Measurements from ENCODE around the gene TSC22D1. TPM values are rescaled to one million over a fixed set of nuclear protein-coding genes. Genes with fewer than 3 reads are reported as not detected.
A peak's percentile ranks its signal among the peaks of the same experiment; 100 is the strongest.

The TSC22D1 gene
- total and polyA plus RNA-seq, 2 of the 4 experiments (the other 2 are of a cell fraction): 30.8 to 42.2 TPM

DNA sequence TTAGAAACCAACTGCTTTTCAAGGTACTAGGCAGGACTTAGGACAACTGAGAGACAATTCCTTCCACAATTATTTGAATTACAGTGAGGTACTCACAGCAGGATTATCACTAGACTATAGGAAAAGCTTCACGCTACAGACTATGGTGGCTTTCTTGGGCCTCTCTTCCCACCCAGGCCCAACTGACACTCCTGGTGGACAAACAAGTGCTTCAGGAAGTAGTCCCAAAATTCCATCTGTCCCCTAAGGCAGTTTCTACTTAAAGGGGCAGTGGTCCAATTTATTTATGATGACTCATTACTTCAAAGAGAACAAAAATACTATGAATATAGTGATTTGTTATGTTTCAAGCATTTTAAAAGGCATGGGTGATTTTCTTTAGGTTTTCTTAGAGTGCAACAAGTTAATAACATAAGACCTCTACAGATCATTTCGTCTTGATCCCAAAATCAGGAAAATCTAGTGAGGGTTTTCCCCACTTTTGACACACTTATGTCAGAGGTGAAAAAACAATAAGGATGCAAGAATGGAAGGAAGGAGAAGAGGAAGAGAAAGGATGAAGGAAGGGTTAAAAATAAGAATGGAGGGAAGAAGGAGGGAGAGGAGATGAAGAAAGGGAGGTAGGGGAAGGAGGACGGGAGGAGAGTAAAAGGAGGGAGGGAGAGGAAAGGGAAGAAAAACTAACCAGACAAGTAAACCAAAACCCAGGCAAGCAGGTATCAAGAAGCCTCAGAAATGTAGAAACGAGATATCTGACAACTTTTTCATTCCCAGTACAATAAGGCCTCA, 101.8 kb downstream of the TSC22D1 start:
- Histone ChIP-seq H3K79me1 (ENCODE audit: low read depth in 1 of 2, low read length in 2 of 2) (peaks cover 15 to 43% of the 10 kb centered on the region in 2 experiments; a peak in 3 of 4 replicates), H3K4ac (ENCODE audit: low read depth, low read length) (no peak overlapping the region), H3K9me1 (ENCODE audit: insufficient read depth, low read length) (peaks cover 8% of the 10 kb centered on the region), H3K36me3 (ENCODE audit: control insufficient read depth, insufficient read depth, low read length) (no peaks in the 10 kb centered on the region), H3K23ac (ENCODE audit: low read depth, low read length) (peak overlapping the region; percentile 72), H3K4me1 (ENCODE audit: control insufficient read depth, insufficient read depth, low read length) (peaks cover 9% of the 10 kb centered on the region), H4K8ac (ENCODE audit: low read depth in 2 of 2, low read length in 2 of 2) (no peak overlapping the region), H4K91ac (ENCODE audit: insufficient read depth, low read depth, low read length) (no peak overlapping the region), H3K18ac (ENCODE audit: low read depth, low read length) (no peak overlapping the region; the same call in 1 of the 2 replicates), H3K9ac (ENCODE audit: low read depth, low read length) (no peak overlapping the region), H3K9me3 (ENCODE audit: control insufficient read depth, insufficient read depth, low read length) (no peaks in the 10 kb centered on the region), H2BK120ac (ENCODE audit: low read depth, low read length) (no peak overlapping the region), H4K5ac (ENCODE audit: low read depth, low read length) (no peak overlapping the region), H3K14ac (replicated peaks; ENCODE audit: low read depth, low read length) (0 out of 2 replicates have a peak overlapping the region, but pooled peaks have one; percentile 40), H2BK5ac (ENCODE audit: low read depth, low read length, poor library complexity, severe bottlenecking) (peak overlapping the region; percentile 41), H2BK20ac (ENCODE audit: low read depth, low read length) (no peak overlapping the region), H2AFZ (replicated peaks; ENCODE audit: low read length, poor library complexity) (no peak overlapping the region), H4K20me1 (ENCODE audit: insufficient read depth, low read length) (peaks cover 10% of the 10 kb centered on the region; the same call in 1 of the 2 replicates), H2BK15ac (ENCODE audit: low read depth, low read length) (no peak overlapping the region), H3K4me3 (ENCODE audit: insufficient read depth, low read depth, low read length) (no peak overlapping the region), H3K4me2 (ENCODE audit: low read depth, low read length) (no peak overlapping the region), H2AK9ac (replicated peaks; ENCODE audit: low read depth, low read length, poor library complexity) (no peak overlapping the region), H3K27ac (ENCODE audit: insufficient read depth, low read length) (no peak overlapping the region), H3K27me3 (ENCODE audit: control insufficient read depth, insufficient read depth, low read length) (no peaks in the 10 kb centered on the region), H3K56ac (ENCODE audit: extremely low read depth, insufficient read depth, low read length) (no peak overlapping the region), H2AK5ac (ENCODE audit: low read depth, low read length) (no peak overlapping the region)
- dilution Hi-C loops (cut with HindIII; ENCODE audit: low sequenced_read_pairs, unreplicated experiment) (loop anchor here (25.0 kb wide), 1 partner anchor 562 kb away; no protein-coding TSS in a partner anchor), in situ Hi-C loops (cut with MboI; ENCODE audit: low sequenced_read_pairs) (no loop called here), intact Hi-C loops (cut with micrococcal nuclease) (no loop called here)
- no peak; the same call in 1 of the 2 replicates for ATAC-seq (ENCODE audit: low read depth)
- CTCF ChIA-PET: no interaction called here
- peak; percentile 17 for DNase-seq
- TF ChIP-seq FOS (IDR thresholded peaks at IDR 0.05; ENCODE audit: low read depth, low read length) (peak; percentile 13; the same call in 1 of the 2 replicates), RCOR1 (IDR thresholded peaks at IDR 0.05; ENCODE audit: insufficient replicate concordance, low read length) (no peak)
- POLR2A ChIA-PET (ENCODE audit: unreplicated experiment): no interaction called here
- BruUV-seq (replicated peaks): no TSS peak
- WGBS, 2 experiments (ENCODE audit: extremely low coverage in 2 of 2, insufficient read length in 1 of 2): 100% methylated on average over 1 of the region's 4 CpGs; no CpG with 5 or more reads in 1 of the 2 experiments

Measured in IMR-90 (cell line).